Activated CD8-positive, alpha-beta T cell treated with anti-CD3 and anti-CD28 coated beads, Interleukin-2, amount 10 ng/mL, durations not matched to agents 7 days and 5 days (primary cell): Measurements from ENCODE around the gene C8A. TPM values are rescaled to one million over a fixed set of nuclear protein-coding genes. Genes with fewer than 3 reads are reported as not detected.

Experiments
- ATAC-seq: fragments of 150-1000 bp; cut with Tn5 transposase; one replicate; pipeline ENCODE4 v1.10.0; 2021; ENCODE audit warnings: moderate library complexity
- CTCF ChIA-PET: fragments of 350-600 bp; sonication (Branson Sonifier 250); formaldehyde crosslinking; loops from one replicate; lab custom pipeline; 2021; ENCODE audit warnings: antibody characterized with exemption; lab: Charles Lee
- POLR2A ChIA-PET: fragments of 350-600 bp; sonication (Branson Sonifier 250); formaldehyde crosslinking; loops from one replicate; lab custom pipeline; 2021; ENCODE audit warnings: antibody characterized with exemption; lab: Charles Lee
- DNase-seq: peaks from one replicate; pipeline ENCODE4 v3.0.0-alpha.2; 2020
- H3K27ac Mint-ChIP-seq: one replicate; pipeline ENCODE4 v1.8.0; 2021; ENCODE audit warnings: mild to moderate bottlenecking, mixed read lengths
- H3K27me3 Mint-ChIP-seq: one replicate; pipeline ENCODE4 v1.8.0; 2021; ENCODE audit warnings: low read depth, mixed read lengths
- H3K36me3 Mint-ChIP-seq: one replicate; pipeline ENCODE4 v1.8.0; 2021; ENCODE audit warnings: low read depth, mixed read lengths
- H3K4me1 Mint-ChIP-seq: one replicate; pipeline ENCODE4 v1.8.0; 2021; ENCODE audit warnings: low read depth, mixed read lengths
- H3K4me3 Mint-ChIP-seq: one replicate; pipeline ENCODE4 v1.8.0; 2021; ENCODE audit warnings: mild to moderate bottlenecking, mixed read lengths
- H3K9me3 Mint-ChIP-seq: one replicate; pipeline ENCODE4 v1.8.0; 2022; ENCODE audit warnings: mixed read lengths; ENCODE audit not compliant: insufficient read depth
- total RNA-seq, 2 experiments: library from RNA; stranded (reverse); gene quantifications; one replicate each; pipeline ENCODE4 v1.2.3, GENCODE V29; 2021

The C8A gene
- not detected for total RNA-seq

DNA sequence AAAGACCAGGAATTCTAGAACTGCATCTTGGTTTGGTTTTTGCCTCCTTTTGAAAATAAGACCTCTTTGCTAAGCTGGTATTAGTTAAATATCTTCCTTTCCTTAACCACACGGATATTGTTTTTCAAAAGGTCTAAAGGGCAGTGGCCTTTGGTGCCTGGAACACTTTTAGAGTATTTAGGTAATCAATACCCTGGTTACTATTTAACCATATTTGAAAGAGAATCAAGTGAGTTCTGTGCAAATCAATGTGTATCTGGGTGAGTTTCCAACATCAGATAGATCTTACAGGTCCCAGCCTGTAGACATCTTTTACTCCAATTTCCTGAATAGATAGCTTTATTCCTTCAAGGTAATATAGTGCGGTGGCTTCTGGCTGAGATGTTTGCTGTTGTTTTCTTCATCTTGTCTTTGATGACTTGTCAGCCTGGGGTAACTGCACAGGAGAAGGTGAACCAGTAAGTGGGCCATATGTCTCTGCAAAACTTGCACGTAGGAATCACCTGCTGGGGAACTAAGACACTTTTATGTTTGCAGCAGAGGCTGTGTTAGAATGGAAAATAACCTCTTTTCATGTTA lies at the start of gene C8A:
Gene C8A (plus strand): TSS at position 277 of the 579 bp plus-strand sequence. CDS start 105 bp downstream, at position 382.
- no peaks in the 10 kb centered on the region for H3K4me1 Mint-ChIP-seq
- no peak within 1 kb of the TSS for H3K27ac Mint-ChIP-seq
- CTCF ChIA-PET, result no interaction called here
- ATAC-seq (no peak), DNase-seq (no peak)
- H3K4me3 Mint-ChIP-seq, result no peak within 1 kb of the TSS
- peaks cover 5% of the 10 kb centered on the region for H3K27me3 Mint-ChIP-seq
- no peaks in the 10 kb centered on the region for H3K9me3 Mint-ChIP-seq
- H3K36me3 Mint-ChIP-seq, result no peaks in the 10 kb centered on the region
- POLR2A ChIA-PET, result no interaction called here

DNA sequence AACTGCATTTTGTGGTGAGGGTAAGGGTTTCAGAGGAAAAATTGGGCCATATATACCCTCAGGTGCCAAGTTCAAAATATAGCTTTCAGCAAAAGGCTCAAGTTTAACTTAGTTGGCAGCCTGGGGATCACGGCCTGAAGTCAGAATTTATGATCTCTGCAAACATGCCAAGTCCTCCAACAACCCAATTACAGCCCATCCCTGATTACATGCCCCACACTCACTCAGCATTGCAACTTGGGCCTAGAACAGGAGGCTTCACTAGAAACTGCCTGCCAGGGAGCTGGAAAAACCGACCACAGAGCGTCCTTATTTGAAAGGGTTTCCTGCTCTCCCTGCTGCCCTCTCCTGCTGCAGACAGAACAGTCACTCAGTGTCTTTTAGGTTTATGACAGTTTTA lies 47.8 kb upstream of the C8A start:
- H3K27me3 Mint-ChIP-seq, result no peaks in the 10 kb centered on the region
- DNase-seq (no peak), ATAC-seq (no peak)
- ChIA-PET CTCF (no interaction called here), POLR2A (no interaction called here)
- H3K4me3 Mint-ChIP-seq, result no peak overlapping the region
- H3K27ac Mint-ChIP-seq, result no peak overlapping the region
- no peaks in the 10 kb centered on the region for H3K36me3 Mint-ChIP-seq
- H3K4me1 Mint-ChIP-seq, result no peaks in the 10 kb centered on the region
- H3K9me3 Mint-ChIP-seq, result no peaks in the 10 kb centered on the region

DNA sequence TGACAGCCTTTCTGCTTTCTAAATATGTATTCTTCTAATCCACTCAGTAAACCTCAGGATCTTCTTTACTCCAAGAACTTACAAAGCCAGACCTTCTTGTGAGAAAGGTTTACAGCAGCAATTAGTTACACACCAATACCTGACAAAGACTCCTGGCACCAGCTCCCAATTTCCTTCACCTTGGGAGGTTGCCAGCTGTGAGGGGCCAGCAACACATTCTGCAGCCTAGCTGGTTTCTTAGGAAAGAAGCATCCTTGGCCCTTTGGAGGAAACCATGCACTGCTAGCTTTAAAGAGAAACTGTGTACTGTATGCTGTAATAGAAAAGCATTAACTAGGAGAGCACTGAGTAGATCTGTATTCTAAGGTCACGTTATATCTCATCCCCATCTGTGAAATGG lies 46.2 kb upstream of the C8A start:
- no peak overlapping the region for H3K4me3 Mint-ChIP-seq
- no peaks in the 10 kb centered on the region for H3K9me3 Mint-ChIP-seq
- no peaks in the 10 kb centered on the region for H3K36me3 Mint-ChIP-seq
- no peak overlapping the region for H3K27ac Mint-ChIP-seq
- ChIA-PET CTCF (interaction anchor here (1.2 kb wide), 1 partner anchor 13 kb away, joined by 5 read pairs; no protein-coding TSS in a partner anchor), POLR2A (no interaction called here)
- DNase-seq, result no peak
- no peak for ATAC-seq
- H3K4me1 Mint-ChIP-seq, result no peaks in the 10 kb centered on the region
- no peaks in the 10 kb centered on the region for H3K27me3 Mint-ChIP-seq

DNA sequence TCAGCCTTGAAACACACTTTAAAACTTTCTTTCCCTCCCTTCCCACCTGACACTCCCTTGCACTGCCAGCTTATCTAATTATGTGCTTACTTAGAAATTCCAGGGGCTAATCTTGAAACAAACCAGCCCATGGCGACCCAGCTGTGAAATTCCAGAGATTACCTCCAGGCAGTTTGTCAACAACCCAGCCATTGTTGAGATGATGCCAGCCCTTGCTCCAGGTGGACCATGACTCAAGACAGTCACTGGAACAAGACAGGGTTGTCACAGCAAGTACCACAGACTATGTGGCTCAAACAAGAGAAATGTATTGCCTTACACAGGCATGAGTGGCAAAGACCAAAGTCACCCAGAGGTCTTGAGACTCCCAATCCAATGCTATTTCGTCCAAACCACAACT lies 43.3 kb upstream of the C8A start:
- H3K9me3 Mint-ChIP-seq, result no peaks in the 10 kb centered on the region
- H3K36me3 Mint-ChIP-seq, result no peaks in the 10 kb centered on the region
- H3K4me3 Mint-ChIP-seq, result no peak overlapping the region
- no peak overlapping the region for H3K27ac Mint-ChIP-seq
- H3K27me3 Mint-ChIP-seq, result no peaks in the 10 kb centered on the region
- POLR2A ChIA-PET, result no interaction called here
- no peak for ATAC-seq
- H3K4me1 Mint-ChIP-seq, result no peaks in the 10 kb centered on the region
- CTCF ChIA-PET, result interaction anchor here (1.1 kb wide), 1 partner anchor 10 kb away, joined by 6 read pairs; no protein-coding TSS in a partner anchor
- no peak for DNase-seq

DNA sequence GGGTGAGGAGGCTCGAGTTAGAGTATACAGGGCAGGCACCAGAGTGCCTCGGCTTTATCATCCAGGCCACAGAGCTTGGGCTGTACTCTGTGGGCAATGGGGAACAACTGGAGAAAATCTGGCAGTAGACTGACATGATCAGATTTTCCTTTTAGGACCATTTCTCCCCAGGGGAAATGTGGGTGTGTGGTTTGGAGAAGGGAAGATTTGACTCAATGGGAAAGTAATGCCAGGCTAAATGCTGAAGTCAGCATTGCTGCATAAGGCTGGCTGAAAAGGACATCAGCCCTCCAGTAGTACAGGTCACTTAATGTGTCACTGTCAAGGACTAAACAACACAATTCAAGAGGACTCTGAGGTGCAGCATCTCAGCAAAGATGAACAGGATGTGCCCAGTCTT lies 40.4 kb upstream of the C8A start:
- no peak overlapping the region for H3K27ac Mint-ChIP-seq
- no peaks in the 10 kb centered on the region for H3K4me1 Mint-ChIP-seq
- no peak for DNase-seq
- no peaks in the 10 kb centered on the region for H3K9me3 Mint-ChIP-seq
- peaks cover 4% of the 10 kb centered on the region for H3K27me3 Mint-ChIP-seq
- H3K36me3 Mint-ChIP-seq, result no peaks in the 10 kb centered on the region
- H3K4me3 Mint-ChIP-seq, result no peak overlapping the region
- no peak for ATAC-seq
- ChIA-PET CTCF (no interaction called here), POLR2A (no interaction called here)

DNA sequence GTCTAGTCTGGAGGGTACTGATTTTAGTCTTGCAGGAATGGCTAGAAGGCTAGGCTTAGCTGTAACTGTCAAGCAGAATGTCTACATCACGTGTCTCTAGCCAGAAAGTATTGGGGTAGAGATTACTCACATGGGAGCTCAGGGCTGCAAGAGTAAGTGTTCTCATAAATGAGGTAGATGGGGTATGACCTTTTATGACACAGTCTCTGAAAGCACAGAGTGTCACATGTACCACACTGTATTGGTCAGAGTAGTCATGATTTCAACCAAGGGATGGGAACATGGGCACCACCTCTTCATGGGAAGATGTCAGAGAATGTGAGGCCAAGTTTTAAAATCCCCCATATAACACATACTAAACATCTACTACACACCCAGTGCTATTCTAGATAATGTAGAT lies 38.3 kb upstream of the C8A start:
- Mint-ChIP-seq H3K27me3 (peaks cover 4% of the 10 kb centered on the region), H3K4me3 (no peak overlapping the region), H3K4me1 (no peaks in the 10 kb centered on the region), H3K27ac (no peak overlapping the region), H3K36me3 (no peaks in the 10 kb centered on the region), H3K9me3 (no peaks in the 10 kb centered on the region)
- ATAC-seq (no peak), DNase-seq (no peak)
- ChIA-PET CTCF (no interaction called here), POLR2A (no interaction called here)

DNA sequence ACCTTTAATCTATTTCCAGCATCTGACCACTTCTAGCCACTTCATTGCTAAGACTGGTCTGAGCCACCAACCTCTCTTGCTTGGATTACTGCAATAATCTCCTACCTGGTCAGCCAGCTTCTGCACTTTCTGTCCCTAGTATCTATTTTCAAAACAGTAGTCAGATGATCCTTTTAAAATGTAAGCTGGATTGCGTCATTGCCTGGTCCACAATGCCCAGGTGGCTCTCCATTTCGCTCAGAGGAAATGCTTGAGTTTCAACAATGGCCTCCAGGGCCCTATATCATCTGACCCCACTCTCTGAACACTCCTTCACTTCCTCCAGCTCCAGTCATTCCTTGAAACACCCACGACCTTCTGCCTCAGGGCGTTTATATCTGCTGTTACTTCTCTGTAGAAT lies 37.7 kb upstream of the C8A start:
- Mint-ChIP-seq H3K27ac (no peak overlapping the region), H3K27me3 (peaks cover 4% of the 10 kb centered on the region), H3K9me3 (no peaks in the 10 kb centered on the region), H3K36me3 (no peaks in the 10 kb centered on the region), H3K4me3 (no peak overlapping the region), H3K4me1 (no peaks in the 10 kb centered on the region)
- ChIA-PET CTCF (no interaction called here), POLR2A (no interaction called here)
- ATAC-seq (no peak), DNase-seq (no peak)

DNA sequence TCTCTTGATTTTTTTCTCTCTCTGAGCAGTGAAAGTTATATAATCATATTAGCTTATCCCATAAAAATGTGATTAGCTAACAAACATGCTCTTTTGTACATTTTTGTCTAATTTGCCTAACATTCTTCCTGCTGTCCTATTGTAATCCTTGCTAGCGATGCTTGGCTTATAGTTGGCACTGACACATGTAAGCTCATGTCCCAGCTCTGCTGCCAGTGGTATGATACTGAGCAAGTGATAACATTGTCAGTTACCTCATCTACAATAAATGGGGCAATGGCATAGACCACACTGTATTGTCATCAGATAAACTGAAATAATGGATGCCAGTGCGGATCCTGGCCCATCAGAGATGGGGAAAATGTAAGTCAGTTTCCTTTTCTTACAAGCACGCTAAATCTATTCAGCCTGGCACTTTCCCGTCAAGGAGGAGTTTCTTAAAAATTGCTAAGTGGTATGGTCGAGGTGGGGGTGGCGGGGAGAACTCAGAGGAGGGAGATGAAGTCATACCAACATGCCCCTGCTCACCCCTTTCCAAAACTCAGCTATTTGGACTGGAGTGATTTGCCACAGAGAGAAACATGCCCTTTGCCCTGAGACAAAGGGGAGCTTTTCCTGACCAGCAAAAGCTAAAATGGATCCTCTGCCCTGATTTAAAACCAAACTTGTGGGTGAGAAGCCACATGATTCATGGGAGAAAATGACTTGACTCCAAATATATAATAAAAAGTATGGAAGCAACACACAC lies 36.7 kb upstream of the C8A start:
- Mint-ChIP-seq H3K36me3 (no peaks in the 10 kb centered on the region), H3K27me3 (peaks cover 4% of the 10 kb centered on the region), H3K4me3 (no peak overlapping the region), H3K27ac (no peak overlapping the region), H3K4me1 (no peaks in the 10 kb centered on the region), H3K9me3 (no peaks in the 10 kb centered on the region)
- ChIA-PET POLR2A (no interaction called here), CTCF (interaction anchor here (0.5 kb wide), 1 partner anchor 549 kb away, joined by 3 read pairs; no protein-coding TSS in a partner anchor)
- DNase-seq (no peak), ATAC-seq (no peak)

DNA sequence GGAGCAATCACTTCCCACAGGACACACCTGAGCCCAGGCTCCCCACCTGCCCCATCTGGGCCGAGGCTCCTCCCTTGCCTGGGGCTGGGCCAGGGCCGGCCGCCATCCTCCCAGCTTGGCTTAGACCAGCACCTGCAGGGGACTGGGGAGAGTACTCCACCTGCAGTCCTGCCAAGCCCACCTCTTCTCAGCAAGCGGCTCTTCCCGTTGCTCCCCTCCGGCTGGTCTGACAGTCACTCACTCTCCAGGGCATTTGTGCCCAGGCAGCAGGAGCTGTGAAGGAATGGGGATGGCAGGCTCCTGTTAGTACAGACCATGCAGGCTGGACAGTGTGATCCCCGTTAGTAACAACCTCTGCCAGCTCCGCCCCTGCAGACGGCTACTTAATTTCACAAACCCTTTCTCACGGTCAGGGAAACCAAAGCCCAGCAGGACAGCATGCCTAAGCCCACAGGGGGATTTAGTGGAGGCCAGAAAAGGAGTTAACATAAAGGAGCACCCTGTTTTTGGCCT lies 35.2 kb upstream of the C8A start, which contains the start of gene FYB2:
Gene FYB2 (minus strand): TSS at position 18 of the 513 bp plus-strand sequence. CDS start 114 bp downstream, outside the sequence.
- no peak within 1 kb of the TSS for H3K4me3 Mint-ChIP-seq
- ATAC-seq (no peak), DNase-seq (no peak)
- H3K9me3 Mint-ChIP-seq, result no peaks in the 10 kb centered on the region
- CTCF ChIA-PET, result no interaction called here
- H3K27ac Mint-ChIP-seq, result no peak within 1 kb of the TSS
- H3K27me3 Mint-ChIP-seq, result peaks cover 4% of the 10 kb centered on the region
- POLR2A ChIA-PET, result no interaction called here
- H3K36me3 Mint-ChIP-seq, result no peaks in the 10 kb centered on the region
- no peaks in the 10 kb centered on the region for H3K4me1 Mint-ChIP-seq

DNA sequence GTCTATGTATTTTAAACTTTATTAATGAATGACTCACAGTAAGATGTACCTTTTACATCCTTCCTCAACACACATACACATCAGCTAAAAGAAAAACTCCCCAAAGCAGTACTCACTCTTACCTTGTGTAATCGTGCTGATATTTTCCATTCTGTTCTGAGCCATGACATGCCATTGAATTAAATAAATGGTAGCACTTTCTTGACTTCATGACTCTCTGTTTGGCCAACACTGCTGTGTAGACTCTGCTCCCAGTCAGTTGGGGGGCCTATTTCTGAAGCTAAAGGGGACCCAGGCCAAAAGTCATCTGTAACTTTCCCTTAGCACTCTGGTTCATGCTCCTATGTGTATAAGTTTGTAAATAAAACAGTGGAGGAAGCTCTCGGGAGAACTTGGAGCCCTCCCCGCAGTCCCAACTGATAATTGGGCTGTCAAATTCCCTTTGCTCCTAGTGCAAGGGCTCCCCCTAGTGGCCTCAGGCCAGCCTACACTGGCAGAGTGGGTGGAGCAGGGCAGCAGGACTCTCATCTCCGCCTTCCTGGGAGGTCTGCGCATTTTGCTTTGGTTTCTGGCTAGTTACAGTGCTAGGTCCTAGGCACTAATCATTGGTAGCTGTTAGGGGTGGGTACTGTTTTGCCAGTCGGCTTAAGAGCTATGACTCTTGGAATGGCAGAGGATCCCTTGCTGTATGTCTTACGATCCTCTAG lies 33.7 kb upstream of the C8A start:
- CTCF ChIA-PET, result interaction anchor here (0.6 to 2.2 kb wide), 9 partner anchors 10 to 1837 kb away, joined by 3 to 10 read pairs (median 3); no protein-coding TSS in a partner anchor
- H3K4me3 Mint-ChIP-seq, result no peak overlapping the region
- peak; percentile 85 for ATAC-seq

DNA sequence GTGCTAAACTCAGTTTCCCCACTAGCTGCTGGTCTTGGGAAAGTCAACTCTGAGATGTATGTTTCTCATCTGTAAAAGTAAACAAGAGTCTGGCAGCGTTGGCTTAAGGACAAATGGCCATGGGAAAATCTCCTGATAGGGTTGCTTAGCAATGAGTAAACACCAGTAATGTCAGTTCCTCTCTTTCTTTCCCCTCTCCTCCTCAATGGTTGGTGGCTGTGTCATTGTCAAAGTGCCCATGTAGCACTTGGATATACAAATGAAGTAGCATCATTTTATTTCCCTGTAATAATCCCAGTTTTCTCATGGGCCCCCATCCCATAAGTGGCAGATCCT lies 33.2 kb upstream of the C8A start:
- CTCF ChIA-PET, result interaction anchor here (0.9 to 2.2 kb wide), 7 partner anchors 10 to 1836 kb away, joined by 3 to 10 read pairs (median 3); no protein-coding TSS in a partner anchor
- no peak for DNase-seq

More for the DNA sequence above, 33.7 kb upstream of the C8A start:
- H3K4me1 Mint-ChIP-seq, result no peaks in the 10 kb centered on the region
- peaks cover 4% of the 10 kb centered on the region for H3K27me3 Mint-ChIP-seq
- H3K36me3 Mint-ChIP-seq, result no peaks in the 10 kb centered on the region
- peak; percentile 79 for DNase-seq
- no peaks in the 10 kb centered on the region for H3K9me3 Mint-ChIP-seq
- POLR2A ChIA-PET, result no interaction called here
- no peak overlapping the region for H3K27ac Mint-ChIP-seq

DNA sequence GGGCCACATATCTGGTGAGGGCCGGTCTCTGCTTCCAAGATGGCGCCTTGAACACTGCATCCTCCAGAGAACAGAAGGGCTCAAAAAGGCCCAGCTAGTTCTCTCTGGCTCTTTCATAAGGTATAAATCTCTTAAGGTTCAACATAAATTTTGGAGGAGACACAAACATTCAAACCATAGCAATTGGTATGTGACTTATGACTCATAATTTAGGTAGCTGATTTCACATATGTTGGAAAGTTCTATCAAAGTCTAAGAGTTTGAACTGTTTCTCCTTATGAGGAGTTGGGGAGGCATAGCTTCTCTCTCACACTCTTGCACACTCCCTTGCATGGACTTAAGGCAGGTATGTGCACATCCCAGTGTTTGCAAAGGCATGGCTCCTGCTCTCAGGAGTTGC lies 30.3 kb upstream of the C8A start:
- DNase-seq (no peak), ATAC-seq (no peak)
- H3K27ac Mint-ChIP-seq, result no peak overlapping the region
- H3K36me3 Mint-ChIP-seq, result no peaks in the 10 kb centered on the region
- ChIA-PET CTCF (no interaction called here), POLR2A (no interaction called here)
- H3K4me3 Mint-ChIP-seq, result no peak overlapping the region
- no peaks in the 10 kb centered on the region for H3K9me3 Mint-ChIP-seq
- no peaks in the 10 kb centered on the region for H3K27me3 Mint-ChIP-seq
- H3K4me1 Mint-ChIP-seq, result no peaks in the 10 kb centered on the region

More for the DNA sequence above, 33.2 kb upstream of the C8A start:
- H3K9me3 Mint-ChIP-seq, result no peaks in the 10 kb centered on the region
- peaks cover 4% of the 10 kb centered on the region for H3K27me3 Mint-ChIP-seq
- POLR2A ChIA-PET, result no interaction called here
- no peak overlapping the region for H3K4me3 Mint-ChIP-seq
- H3K4me1 Mint-ChIP-seq, result no peaks in the 10 kb centered on the region
- no peak overlapping the region for H3K27ac Mint-ChIP-seq
- H3K36me3 Mint-ChIP-seq, result no peaks in the 10 kb centered on the region
- ATAC-seq, result no peak
